CD14-positive monocyte (primary cell): ENCODE measurements around the gene EP400. TPM values are rescaled to one million over a fixed set of nuclear protein-coding genes. Genes with fewer than 3 reads are reported as not detected.
"Not testable (repeated sequence)": the region's sequence is repeated elsewhere in the genome, so short reads cannot be mapped to it uniquely, and the experiment has no call there.

Experiments used
- DNase-seq, 3 donors: peaks; one replicate each; pipeline ENCODE4 v3.0.0-alpha.2; 2011 to 2022
- H2AFZ ChIP-seq: 2 replicates; pipeline ENCODE4 v1.6.0; 2012; ENCODE audit warnings: mild to moderate bottlenecking, low read depth, low read length, inconsistent platforms; ENCODE audit not compliant: insufficient read depth, poor library complexity, severe bottlenecking
- H3K27ac ChIP-seq, 2 donors: 1 replicate in 1 of 2; 2 replicates in 1 of 2; pipeline ENCODE4 v1.5.1; 2012 to 2013; ENCODE audit warnings: low read length in 2 of 2, control low read depth in 1 of 2, inconsistent platforms in 1 of 2, low read depth in 1 of 2, mild to moderate bottlenecking in 1 of 2
- H3K27me3 ChIP-seq, 2 donors: one replicate each; pipeline versions ENCODE4 v1.6.0 to v1.6.1; 2011 to 2013; ENCODE audit warnings: low read length in 2 of 2; ENCODE audit not compliant: control insufficient read depth in 2 of 2, insufficient read depth in 2 of 2
- H3K36me3 ChIP-seq, 2 donors: replicated peaks in 1 of 2; 1 replicate in 1 of 2; 2 replicates in 1 of 2; pipeline versions ENCODE4 v1.5.1 to v1.6.1; 2012 to 2013; ENCODE audit warnings: low read length in 2 of 2, control low read depth in 1 of 2, inconsistent platforms in 1 of 2, mild to moderate bottlenecking in 1 of 2; ENCODE audit not compliant: insufficient read depth in 2 of 2, control insufficient read depth in 1 of 2
- H3K4me1 ChIP-seq, 2 donors: 1 replicate in 1 of 2; 2 replicates in 1 of 2; pipeline versions ENCODE4 v1.5.1 to v1.6.1; 2012 to 2013; ENCODE audit warnings: low read length in 2 of 2, control low read depth in 1 of 2, inconsistent platforms in 1 of 2, mild to moderate bottlenecking in 1 of 2, moderate library complexity in 1 of 2; ENCODE audit not compliant: insufficient read depth in 2 of 2, control insufficient read depth in 1 of 2
- H3K4me2 ChIP-seq: replicated peaks from 2 replicates; pipeline ENCODE3; 2012; ENCODE audit warnings: low read length, moderate library complexity, mild to moderate bottlenecking; ENCODE audit not compliant: poor library complexity, severe bottlenecking; ENCODE audit errors: extremely low read depth
- H3K4me3 ChIP-seq, 3 experiments: fragments of 200-600 bp in 1 of 3; sonication (generic) in 1 of 3; replicated peaks in 1 of 3; 1 replicate in 2 of 3; 2 replicates in 1 of 3; pipeline ENCODE4 v1.5.1; 2011 to 2013; ENCODE audit warnings: low read length in 3 of 3, mild to moderate bottlenecking in 3 of 3, control low read depth in 2 of 3, low read depth in 2 of 3, inconsistent platforms in 1 of 3, moderate library complexity in 1 of 3
- H3K79me2 ChIP-seq: 2 replicates; pipeline ENCODE4 v1.6.0; 2012; ENCODE audit warnings: mild to moderate bottlenecking, control low read depth, inconsistent platforms, low read length, moderate library complexity; ENCODE audit not compliant: insufficient read depth
- H3K9ac ChIP-seq: 2 replicates; pipeline ENCODE4 v1.6.0; 2017; ENCODE audit warnings: low read length, mild to moderate bottlenecking; ENCODE audit not compliant: insufficient read depth, poor library complexity, severe bottlenecking
- H3K9me3 ChIP-seq, 2 donors: replicated peaks in 1 of 2; 1 replicate in 1 of 2; 2 replicates in 1 of 2; pipeline versions ENCODE4 v1.5.1 to v1.6.1; 2012 to 2013; ENCODE audit warnings: low read length in 2 of 2, control low read depth in 1 of 2; ENCODE audit not compliant: control insufficient read depth in 1 of 2, insufficient read depth in 1 of 2
- H4K20me1 ChIP-seq: 2 replicates; pipeline ENCODE4 v1.6.0; 2012; ENCODE audit warnings: mild to moderate bottlenecking, low read length, control low read depth, moderate library complexity; ENCODE audit not compliant: insufficient read depth
- H3K27ac Mint-ChIP-seq, 7 donors: one replicate each; pipeline ENCODE4 v1.8.0; 2020; ENCODE audit warnings: mild to moderate bottlenecking in 7 of 7, mixed read lengths in 7 of 7, moderate library complexity in 6 of 7, inconsistent platforms in 2 of 7
- H3K27me3 Mint-ChIP-seq, 3 donors: one replicate each; pipeline ENCODE4 v1.8.0; 2021 to 2022; ENCODE audit warnings: low read depth in 3 of 3, mild to moderate bottlenecking in 3 of 3, mixed read lengths in 3 of 3, moderate library complexity in 3 of 3, inconsistent platforms in 1 of 3
- H3K36me3 Mint-ChIP-seq, 2 donors: one replicate each; pipeline ENCODE4 v1.8.0; 2020; ENCODE audit warnings: mixed read lengths in 2 of 2, inconsistent platforms in 1 of 2, mild to moderate bottlenecking in 1 of 2
- H3K4me1 Mint-ChIP-seq: one replicate; pipeline ENCODE4 v1.8.0; 2020; ENCODE audit warnings: mild to moderate bottlenecking, mixed read lengths
- H3K4me3 Mint-ChIP-seq, 2 donors: one replicate each; pipeline ENCODE4 v1.8.0; 2020; ENCODE audit warnings: mild to moderate bottlenecking in 2 of 2, mixed read lengths in 2 of 2, moderate library complexity in 1 of 2
- H3K9me3 Mint-ChIP-seq, 7 donors: one replicate each; pipeline ENCODE4 v1.8.0; 2020 to 2022; ENCODE audit warnings: mixed read lengths in 7 of 7, mild to moderate bottlenecking in 6 of 7, moderate library complexity in 6 of 7, inconsistent platforms in 2 of 7
- WGBS: methylation state at CpG from one replicate; pipeline ENCODE4 v1.1.5; 2013; ENCODE audit warnings: missing lambda C conversion rate; ENCODE audit not compliant: insufficient coverage; 5-methylcytosine and 5-hydroxymethylcytosine counted together
- intact Hi-C, 2 donors: fragments of 100-400 bp; cut with micrococcal nuclease; formaldehyde crosslinking; loops; one replicate each; pipeline versions ENCODE4 v1.15.0 to v1.15.1; 2023
- polyA plus RNA-seq, 3 donors: library from polyadenylated mRNA; depleted of rRNA in 1 of 3; unstranded in 2 of 3; stranded (reverse) in 1 of 3; fragments of 300-500 nt in 2 of 3; fragments of >200 nt in 1 of 3; fragmentation: Illumina TruSeq in 2 of 3; gene quantifications; 1 replicate in 2 of 3; 2 replicates in 1 of 3; pipeline ENCODE4 v1.2.3, GENCODE V29; 2012 to 2021
- TF ChIP-seq, protein P1 (sequence below): fragments of 200-600 bp; IDR thresholded peaks from one replicate; pipeline ENCODE4 v1.8.0; 2022; ENCODE audit warnings: antibody characterized with exemption, mild to moderate bottlenecking

The EP400 gene
- polyA plus RNA-seq, 3 donors: 0.65 to 12.1 (median 0.81) TPM

DNA sequence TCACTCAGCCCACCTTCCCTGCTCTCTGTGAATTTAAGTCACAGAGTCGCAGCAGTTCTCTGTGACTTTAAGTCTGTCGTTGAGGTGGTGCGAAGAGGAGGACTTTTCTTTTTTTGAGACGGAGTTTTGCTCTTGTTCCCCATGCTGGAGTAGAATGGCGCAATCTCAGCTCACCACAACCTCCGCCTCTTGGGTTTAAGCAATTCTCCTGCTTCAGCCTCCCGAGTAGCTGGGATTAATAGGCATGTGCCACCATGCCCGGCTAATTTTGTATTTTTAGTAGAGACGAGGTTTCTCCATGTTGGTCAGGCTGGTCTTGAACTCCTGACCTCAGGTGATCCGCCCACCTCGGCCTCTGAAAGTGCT, 35.8 kb downstream of the EP400 start:
- H3K27me3 ChIP-seq, H4K20me1 ChIP-seq, H3K27me3 Mint-ChIP-seq, H3K79me2 ChIP-seq, intact Hi-C loops, H3K9me3 ChIP-seq, H3K9me3 Mint-ChIP-seq: not testable (repeated sequence)
- peak overlapping the region; percentile 84 for H3K4me2 ChIP-seq
- peak overlapping the region; percentile 72 for H3K9ac ChIP-seq
- TF ChIP-seq, protein P1, sequence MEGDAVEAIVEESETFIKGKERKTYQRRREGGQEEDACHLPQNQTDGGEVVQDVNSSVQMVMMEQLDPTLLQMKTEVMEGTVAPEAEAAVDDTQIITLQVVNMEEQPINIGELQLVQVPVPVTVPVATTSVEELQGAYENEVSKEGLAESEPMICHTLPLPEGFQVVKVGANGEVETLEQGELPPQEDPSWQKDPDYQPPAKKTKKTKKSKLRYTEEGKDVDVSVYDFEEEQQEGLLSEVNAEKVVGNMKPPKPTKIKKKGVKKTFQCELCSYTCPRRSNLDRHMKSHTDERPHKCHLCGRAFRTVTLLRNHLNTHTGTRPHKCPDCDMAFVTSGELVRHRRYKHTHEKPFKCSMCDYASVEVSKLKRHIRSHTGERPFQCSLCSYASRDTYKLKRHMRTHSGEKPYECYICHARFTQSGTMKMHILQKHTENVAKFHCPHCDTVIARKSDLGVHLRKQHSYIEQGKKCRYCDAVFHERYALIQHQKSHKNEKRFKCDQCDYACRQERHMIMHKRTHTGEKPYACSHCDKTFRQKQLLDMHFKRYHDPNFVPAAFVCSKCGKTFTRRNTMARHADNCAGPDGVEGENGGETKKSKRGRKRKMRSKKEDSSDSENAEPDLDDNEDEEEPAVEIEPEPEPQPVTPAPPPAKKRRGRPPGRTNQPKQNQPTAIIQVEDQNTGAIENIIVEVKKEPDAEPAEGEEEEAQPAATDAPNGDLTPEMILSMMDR: peak; percentile 26
- 0% methylated on average over 2 of the region's 11 CpGs for WGBS
- H3K4me1 Mint-ChIP-seq: peaks cover 35% of the 10 kb centered on the region
- H3K4me3 ChIP-seq: peak overlapping the region; percentile 40 to 79 (median 41)
- H3K4me1 ChIP-seq: peaks cover 31 to 35% of the 10 kb centered on the region in 2 donors
- H3K27ac ChIP-seq: peak overlapping the region; percentile 85 to 95
- peaks cover 67 to 71% of the 10 kb centered on the region in 2 donors for H3K36me3 Mint-ChIP-seq
- H3K27ac Mint-ChIP-seq: peak overlapping the region; percentile 94 to 97 (median 97)
- H2AFZ ChIP-seq: peak overlapping the region; percentile 81
- peak; percentile 70 to 74 (median 71) for DNase-seq
- H3K36me3 ChIP-seq: peaks cover 52 to 78% of the 10 kb centered on the region in 2 donors
- peak overlapping the region; percentile 82 to 91 for H3K4me3 Mint-ChIP-seq

DNA sequence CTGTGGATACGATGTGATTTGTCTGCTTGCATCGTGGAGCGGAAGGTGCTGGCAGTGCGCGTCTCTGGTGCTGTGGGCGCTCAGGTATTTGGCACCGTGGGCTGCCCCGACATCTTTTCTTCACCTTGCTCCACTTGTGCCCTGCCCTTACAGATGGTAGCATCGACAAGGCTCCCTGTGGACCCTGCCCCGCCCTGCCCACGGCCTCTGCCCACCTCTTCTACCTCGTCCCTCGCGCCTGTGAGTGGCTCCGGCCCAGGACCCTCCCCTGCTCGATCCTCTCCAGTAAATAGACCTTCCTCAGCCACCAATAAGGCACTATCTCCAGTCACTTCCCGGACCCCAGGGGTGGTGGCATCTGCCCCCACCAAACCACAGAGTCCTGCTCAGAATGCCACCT, 36.6 kb downstream of the EP400 start:
- intact Hi-C loops: no loop called here
- Mint-ChIP-seq H3K4me3 (no peak overlapping the region), H3K9me3 (peaks cover 0 to 2% (median 0%) of the 10 kb centered on the region in 7 donors), H3K36me3 (peaks cover 69 to 71% of the 10 kb centered on the region in 2 donors), H3K4me1 (peaks cover 35% of the 10 kb centered on the region), H3K27me3 (no peaks in the 10 kb centered on the region), H3K27ac (peak overlapping the region in 6 of 7 donors; percentile 26 to 97 (median 57))
- Histone ChIP-seq H4K20me1 (no peaks in the 10 kb centered on the region), H3K9me3 (no peaks in the 10 kb centered on the region), H3K9ac (no peak overlapping the region), H3K4me2 (no peak overlapping the region), H3K4me3 (no peak overlapping the region), H3K27ac (peak overlapping the region in 1 of 2 donors; percentile 51), H3K27me3 (no peaks in the 10 kb centered on the region), H3K4me1 (peaks cover 31 to 35% of the 10 kb centered on the region in 2 donors), H3K79me2 (no peaks in the 10 kb centered on the region), H3K36me3 (peaks cover 53 to 78% of the 10 kb centered on the region in 2 donors), H2AFZ (no peak overlapping the region)
- 98% methylated on average over 17 of the region's 17 CpGs for WGBS
- DNase-seq: no peak
- TF ChIP-seq, protein P1: no peak
